ENCODE measurements around the gene VSNL1. TPM values are rescaled to one million over a fixed set of nuclear protein-coding genes. Genes with fewer than 3 reads are reported as not detected.

VSNL1 gene
- total and polyA plus RNA-seq, 11 donors = 2.6 to 26.3 (median 19.3) TPM

DNA sequence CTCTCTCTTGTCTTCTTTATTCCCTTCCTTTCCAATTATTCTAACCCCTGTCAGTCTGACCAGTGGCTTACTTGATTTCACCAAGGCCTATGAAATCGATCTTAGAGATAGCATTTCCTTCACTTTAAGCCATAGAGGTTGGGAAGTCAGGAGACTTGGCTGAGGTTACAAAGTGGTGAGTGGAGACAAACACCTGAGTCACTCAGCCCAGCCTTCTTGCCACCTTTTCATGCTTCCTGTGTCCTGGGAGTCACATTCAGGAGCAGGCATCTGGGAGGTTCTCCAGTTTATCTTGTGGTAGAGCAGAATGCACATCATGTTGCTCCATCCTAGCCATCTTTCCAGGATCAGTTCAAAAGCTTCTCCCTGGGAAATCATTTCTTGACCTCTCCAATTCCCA, 59.1 kb downstream of the VSNL1 start:
- no peak for TF ChIP-seq POLR2A (IDR thresholded peaks at IDR 0.05)
- TF ChIP-seq, protein P1, sequence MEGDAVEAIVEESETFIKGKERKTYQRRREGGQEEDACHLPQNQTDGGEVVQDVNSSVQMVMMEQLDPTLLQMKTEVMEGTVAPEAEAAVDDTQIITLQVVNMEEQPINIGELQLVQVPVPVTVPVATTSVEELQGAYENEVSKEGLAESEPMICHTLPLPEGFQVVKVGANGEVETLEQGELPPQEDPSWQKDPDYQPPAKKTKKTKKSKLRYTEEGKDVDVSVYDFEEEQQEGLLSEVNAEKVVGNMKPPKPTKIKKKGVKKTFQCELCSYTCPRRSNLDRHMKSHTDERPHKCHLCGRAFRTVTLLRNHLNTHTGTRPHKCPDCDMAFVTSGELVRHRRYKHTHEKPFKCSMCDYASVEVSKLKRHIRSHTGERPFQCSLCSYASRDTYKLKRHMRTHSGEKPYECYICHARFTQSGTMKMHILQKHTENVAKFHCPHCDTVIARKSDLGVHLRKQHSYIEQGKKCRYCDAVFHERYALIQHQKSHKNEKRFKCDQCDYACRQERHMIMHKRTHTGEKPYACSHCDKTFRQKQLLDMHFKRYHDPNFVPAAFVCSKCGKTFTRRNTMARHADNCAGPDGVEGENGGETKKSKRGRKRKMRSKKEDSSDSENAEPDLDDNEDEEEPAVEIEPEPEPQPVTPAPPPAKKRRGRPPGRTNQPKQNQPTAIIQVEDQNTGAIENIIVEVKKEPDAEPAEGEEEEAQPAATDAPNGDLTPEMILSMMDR (IDR thresholded peaks at IDR 0.05) = no peak
- ATAC-seq (no peak), DNase-seq (no peak)
- H3K36me3 ChIP-seq = no peaks in the 10 kb centered on the region
- H3K4me1 ChIP-seq = peaks cover 0 to 7% (median 0%) of the 10 kb centered on the region in 12 donors
- no peak overlapping the region for H3K4me3 ChIP-seq
- no peaks in the 10 kb centered on the region for H3K27me3 ChIP-seq
- no peak overlapping the region for H3K27ac ChIP-seq
- intact Hi-C loops (cut with DNase I) = no loop called here
- 76 to 87% (median 81%) methylated on average over 1 of the region's 1 CpG for WGBS, 4 donors
- no peaks in the 10 kb centered on the region for H3K9me3 ChIP-seq

DNA sequence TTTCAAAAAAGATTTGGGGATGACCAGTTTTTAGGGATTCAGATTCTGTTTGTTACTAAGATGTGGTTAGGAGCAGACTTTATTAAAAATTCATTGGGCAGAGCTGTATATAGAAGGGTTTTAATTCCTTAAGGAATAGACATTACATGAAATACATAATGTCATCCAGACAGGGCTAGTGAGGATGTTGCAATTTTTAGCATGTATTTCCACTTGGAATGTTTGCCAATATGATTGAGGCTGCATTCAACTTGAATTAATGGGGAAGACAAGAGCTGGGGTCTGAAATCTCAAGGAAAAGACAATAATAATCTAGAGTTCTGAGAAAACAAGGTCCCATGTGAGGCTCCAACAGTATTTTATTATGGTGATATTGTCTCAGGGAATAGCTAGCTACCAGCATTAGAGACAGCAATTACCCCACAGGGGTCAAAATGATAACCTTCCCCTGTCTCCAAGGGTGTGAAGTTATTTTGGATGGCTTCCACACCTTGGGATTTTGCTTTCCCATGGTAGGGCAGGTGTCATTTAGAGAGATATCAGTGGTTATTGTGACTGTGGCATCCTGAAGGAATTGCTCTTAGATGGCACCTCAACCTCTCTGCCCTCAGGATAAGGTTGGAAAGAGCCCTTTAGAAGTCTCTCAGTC, 60.2 kb downstream of the VSNL1 start:
- TF ChIP-seq, protein P1 (IDR thresholded peaks at IDR 0.05) = no peak
- no peak for TF ChIP-seq POLR2A (IDR thresholded peaks at IDR 0.05)
- H3K27ac ChIP-seq = no peak overlapping the region
- H3K27me3 ChIP-seq = no peaks in the 10 kb centered on the region
- peak in 1 of 4 donors; percentile 31 for ATAC-seq
- no peaks in the 10 kb centered on the region for H3K36me3 ChIP-seq
- peaks cover 0 to 6% (median 0%) of the 10 kb centered on the region in 12 donors for H3K4me1 ChIP-seq
- no peak for DNase-seq
- intact Hi-C loops (cut with DNase I) = no loop called here
- H3K9me3 ChIP-seq = no peaks in the 10 kb centered on the region
- no peak overlapping the region for H3K4me3 ChIP-seq

DNA sequence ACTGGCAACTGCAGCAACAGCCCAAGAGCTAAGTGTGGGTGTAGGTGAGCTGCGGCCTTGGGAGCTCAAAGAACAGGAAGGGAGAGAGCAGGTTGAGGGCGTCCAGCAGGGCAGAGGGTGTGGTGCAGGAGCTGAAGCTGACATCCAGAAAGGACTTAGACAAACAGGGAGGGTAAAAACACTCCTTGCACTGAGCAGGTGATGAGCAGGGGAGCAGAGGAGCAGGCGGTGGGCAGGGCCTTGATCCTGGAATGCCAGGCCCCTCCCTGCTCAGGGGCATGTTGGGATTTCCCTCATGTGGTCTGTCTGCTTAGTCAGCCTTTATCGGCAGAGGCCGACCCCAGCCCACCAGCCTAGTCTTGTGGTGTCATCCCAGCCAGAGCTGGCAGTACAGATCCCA, 63.6 kb downstream of the VSNL1 start:
- no peak for TF ChIP-seq POLR2A (IDR thresholded peaks at IDR 0.05)
- TF ChIP-seq, protein P1 (IDR thresholded peaks at IDR 0.05) = no peak
- Histone ChIP-seq H3K4me1 (peaks cover 0 to 20% (median under 1%) of the 10 kb centered on the region in 12 donors), H3K27ac (no peak overlapping the region), H3K27me3 (no peaks in the 10 kb centered on the region), H3K9me3 (no peaks in the 10 kb centered on the region), H3K36me3 (no peaks in the 10 kb centered on the region), H3K4me3 (no peak overlapping the region)
- WGBS, 4 donors = 75 to 87% (median 82%) methylated on average over 5 of the region's 5 CpGs
- ATAC-seq = no peak
- DNase-seq = no peak
- intact Hi-C loops (cut with DNase I) = no loop called here

DNA sequence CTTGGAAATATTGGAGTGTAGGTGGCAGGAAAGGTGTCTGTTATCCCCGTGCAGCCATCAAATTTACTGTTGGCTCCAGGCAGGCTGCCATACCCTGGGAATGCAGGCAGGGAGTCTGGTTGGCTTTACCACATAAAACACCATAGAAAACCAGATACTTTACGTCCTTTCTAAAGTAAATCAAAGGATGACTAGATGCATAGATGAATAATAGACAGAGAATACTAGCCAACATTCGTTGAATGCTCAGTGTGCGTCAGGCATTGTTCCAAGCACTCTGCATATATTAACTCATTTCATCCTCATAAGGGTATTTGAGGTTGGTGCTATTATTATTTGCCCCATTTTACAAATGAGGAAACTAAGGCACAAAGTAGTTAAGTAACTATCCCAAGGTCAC, 65.2 kb downstream of the VSNL1 start:
- ATAC-seq = no peak
- TF ChIP-seq POLR2A (IDR thresholded peaks at IDR 0.05) = no peak
- TF ChIP-seq, protein P1 (IDR thresholded peaks at IDR 0.05) = no peak
- peaks cover 0 to 31% (median 12%) of the 10 kb centered on the region in 12 donors for H3K4me1 ChIP-seq
- no peak overlapping the region for H3K4me3 ChIP-seq
- DNase-seq = no peak
- H3K27me3 ChIP-seq = no peaks in the 10 kb centered on the region
- intact Hi-C loops (cut with DNase I) = no loop called here
- no peaks in the 10 kb centered on the region for H3K9me3 ChIP-seq
- 79 to 89% (median 84%) methylated on average over 4 of the region's 4 CpGs for WGBS, 4 donors
- H3K27ac ChIP-seq = no peak overlapping the region
- no peaks in the 10 kb centered on the region for H3K36me3 ChIP-seq
